B cell (primary cell): Measurements from ENCODE around the gene FJX1. TPM values are rescaled to one million over a fixed set of nuclear protein-coding genes. Genes with fewer than 3 reads are reported as not detected.

Source experiments
- ATAC-seq: fragments of 200-7000 bp; cut with Tn5 transposase; one replicate; pipeline ENCODE4 v1.10.0; 2021; ENCODE audit warnings: low read depth, mild to moderate bottlenecking, moderate number of reproducible peaks, moderate library complexity
- CTCF ChIA-PET: fragments of 350-600 bp; sonication (Branson Sonifier 250); formaldehyde crosslinking; loops from one replicate; lab custom pipeline; 2021; ENCODE audit warnings: antibody characterized with exemption, inconsistent platforms; lab: Charles Lee
- POLR2A ChIA-PET: fragments of 350-600 bp; sonication (Branson Sonifier 250); formaldehyde crosslinking; loops from one replicate; lab custom pipeline; 2021; ENCODE audit warnings: antibody characterized with exemption; lab: Charles Lee
- DNase-seq: peaks from one replicate; pipeline ENCODE4 v3.0.0; 2013
- H2AFZ ChIP-seq: 2 replicates; pipeline ENCODE4 v1.6.1; 2012; ENCODE audit warnings: mild to moderate bottlenecking, low read depth, low read length; ENCODE audit not compliant: insufficient read depth, poor library complexity, severe bottlenecking
- H3K27ac ChIP-seq, 2 donors: 1 replicate in 1 of 2; 2 replicates in 1 of 2; pipeline ENCODE4 v1.5.1; 2012 to 2013; ENCODE audit warnings: low read length in 2 of 2, mild to moderate bottlenecking in 2 of 2, moderate library complexity in 1 of 2
- H3K27me3 ChIP-seq, 4 experiments: fragments of 200-600 bp in 1 of 4; sonication (generic) in 1 of 4; replicated peaks in 1 of 4; 1 replicate in 2 of 4; 2 replicates in 2 of 4; pipeline versions ENCODE4 v1.6.1 to v1.7.0; 2013 to 2016; ENCODE audit warnings: low read length in 3 of 4, mild to moderate bottlenecking in 2 of 4, mixed read lengths in 1 of 4, moderate library complexity in 1 of 4; ENCODE audit not compliant: insufficient read depth in 4 of 4, control insufficient read depth in 3 of 4; ENCODE audit errors: control extremely low read depth in 1 of 4
- H3K36me3 ChIP-seq, 2 experiments: replicated peaks in 1 of 2; 1 replicate in 1 of 2; 2 replicates in 1 of 2; pipeline versions ENCODE4 v1.6.1 to v1.7.1; 2013; ENCODE audit warnings: low read length in 1 of 2; ENCODE audit not compliant: insufficient read depth in 2 of 2, control insufficient read depth in 1 of 2; ENCODE audit errors: control extremely low read depth in 1 of 2, extremely low read depth in 1 of 2
- H3K4me1 ChIP-seq, 2 donors: fragments of 200-600 bp in 1 of 2; sonication (generic) in 1 of 2; 1 replicate in 1 of 2; 2 replicates in 1 of 2; pipeline versions ENCODE4 v1.5.1 to v1.6.1; 2013 to 2017; ENCODE audit warnings: low read length in 2 of 2; ENCODE audit not compliant: control insufficient read depth in 2 of 2, insufficient read depth in 2 of 2
- H3K4me2 ChIP-seq: replicated peaks from 2 replicates; pipeline ENCODE3; 2012; ENCODE audit warnings: mild to moderate bottlenecking, low read depth, low read length; ENCODE audit not compliant: poor library complexity, severe bottlenecking
- H3K4me3 ChIP-seq, 5 experiments: fragments of 200-600 bp in 1 of 5; sonication (generic) in 1 of 5; 1 replicate in 3 of 5; 2 replicates in 2 of 5; pipeline versions ENCODE4 v1.5.1 to v1.7.0; 2011 to 2016; ENCODE audit warnings: low read length in 4 of 5, mild to moderate bottlenecking in 4 of 5, low read depth in 2 of 5, control low read depth in 1 of 5, moderate library complexity in 1 of 5; ENCODE audit not compliant: insufficient read depth in 1 of 5; ENCODE audit errors: control extremely low read depth in 1 of 5, extremely low read depth in 1 of 5
- H3K79me2 ChIP-seq: fragments of 200-600 bp; sonication (generic); one replicate; pipeline ENCODE4 v1.6.0; 2016; ENCODE audit warnings: low read length; ENCODE audit not compliant: control insufficient read depth, insufficient read depth
- H3K9ac ChIP-seq: fragments of 200-600 bp; sonication (generic); 2 replicates; pipeline ENCODE4 v1.6.1; 2017; ENCODE audit warnings: mild to moderate bottlenecking, low read length, moderate library complexity
- H3K9me3 ChIP-seq, 3 donors: one replicate each; pipeline versions ENCODE4 v1.6.1 to v1.7.1; 2013; ENCODE audit warnings: low read length in 2 of 3; ENCODE audit not compliant: control insufficient read depth in 2 of 3, insufficient read depth in 1 of 3; ENCODE audit errors: control extremely low read depth in 1 of 3
- H4K20me1 ChIP-seq: 2 replicates; pipeline ENCODE4 v1.6.0; 2012; ENCODE audit warnings: mild to moderate bottlenecking, low read length; ENCODE audit not compliant: insufficient read depth, control insufficient read depth, poor library complexity, severe bottlenecking
- H3K27ac Mint-ChIP-seq: one replicate; pipeline ENCODE4 v1.8.0; 2021; ENCODE audit warnings: mixed read lengths
- H3K27me3 Mint-ChIP-seq: one replicate; pipeline ENCODE4 v1.8.0; 2021; ENCODE audit warnings: mixed read lengths
- H3K4me1 Mint-ChIP-seq: one replicate; pipeline ENCODE4 v1.8.0; 2021; ENCODE audit warnings: mixed read lengths
- H3K4me3 Mint-ChIP-seq: one replicate; pipeline ENCODE4 v1.8.0; 2021; ENCODE audit warnings: mixed read lengths
- H3K9me3 Mint-ChIP-seq: one replicate; pipeline ENCODE4 v1.8.0; 2022; ENCODE audit warnings: mixed read lengths; ENCODE audit not compliant: insufficient read depth
- CTCF ChIP-seq: fragments of 200-600 bp; IDR thresholded peaks from one replicate; pipeline ENCODE4 v1.8.0; 2022; ENCODE audit warnings: antibody characterized with exemption, mild to moderate bottlenecking
- EZH2 ChIP-seq: IDR thresholded peaks from 2 replicates; pipeline ENCODE4 v1.6.1; 2012; ENCODE audit warnings: borderline replicate concordance, low read depth, mild to moderate bottlenecking, moderate library complexity, low read length; ENCODE audit not compliant: insufficient read depth, poor library complexity, severe bottlenecking
- WGBS: methylation state at CpG from one replicate; pipeline ENCODE4 v1.1.5; 2013; ENCODE audit warnings: missing lambda C conversion rate; ENCODE audit not compliant: insufficient coverage; 5-methylcytosine and 5-hydroxymethylcytosine counted together
- intact Hi-C: fragments of 100-400 bp; cut with micrococcal nuclease; formaldehyde crosslinking; loops from one replicate; pipeline ENCODE4 v1.10.0; 2022
- polyA plus RNA-seq: library from polyadenylated mRNA; depleted of rRNA; stranded (reverse); fragments of >200 nt; gene quantifications from 2 replicates; pipeline ENCODE4 v1.2.3, GENCODE V29; 2012
- total RNA-seq, 2 donors: library from RNA; stranded (reverse); fragments of 120-200 nt in 1 of 2; gene quantifications; 1 replicate in 1 of 2; 2 replicates in 1 of 2; pipeline versions ENCODE4 v1.2.3 to v1.2.4, GENCODE V29; 2013 to 2022

The FJX1 gene
- total and polyA plus RNA-seq, 2 donors (not counting 1 experiment from before 2014, with no cell fraction given): 0.03 TPM; not detected in 1

- no peaks in the 10 kb centered on the region for H3K79me2 ChIP-seq
- TF ChIP-seq CTCF (peak; percentile 91), EZH2 (no peak)
- DNase-seq (peak; percentile 70), ATAC-seq (peak; percentile 44)
- H3K4me1 ChIP-seq: peaks cover 17 to 21% of the 10 kb centered on the region in 2 donors
- no peaks in the 10 kb centered on the region for H3K36me3 ChIP-seq
- no peak overlapping the region for H3K4me3 ChIP-seq
- H2AFZ ChIP-seq: no peak overlapping the region
- H3K4me2 ChIP-seq: no peak overlapping the region
- H3K9me3 Mint-ChIP-seq: no peaks in the 10 kb centered on the region
- peak overlapping the region; percentile 65 for H3K4me3 Mint-ChIP-seq
- ChIA-PET POLR2A (no interaction called here), CTCF (interaction anchor here (0.5 to 7.6 kb wide), 15 partner anchors 8 to 877 kb away, joined by 3 to 109 read pairs (median 3); no protein-coding TSS in a partner anchor)
- no peak overlapping the region for H3K27ac Mint-ChIP-seq
- intact Hi-C loops: loop anchor here (1.0 to 5.0 kb wide), 4 partner anchors 46 to 876 kb away; partner anchors contain the start of gene TRIM44
- H3K27me3 ChIP-seq: peaks cover 0 to 49% (median 25%) of the 10 kb centered on the region in 4 experiments
- H3K27me3 Mint-ChIP-seq: peaks cover 38% of the 10 kb centered on the region
- no peaks in the 10 kb centered on the region for H4K20me1 ChIP-seq
- H3K9ac ChIP-seq: no peak overlapping the region
- H3K4me1 Mint-ChIP-seq: peaks cover 16% of the 10 kb centered on the region
- 0% methylated on average over 1 of the region's 8 CpGs for WGBS
- no peak overlapping the region for H3K27ac ChIP-seq
- H3K9me3 ChIP-seq: peaks cover 0 to 1% (median 0%) of the 10 kb centered on the region in 3 donors
These were observed 2.0 kb upstream of the FJX1 start for GRCh38 chr11:35615921-35616900.
